Measurements from ENCODE around the gene TCERG1L. TPM values are rescaled to one million over a fixed set of nuclear protein-coding genes. Genes with fewer than 3 reads are reported as not detected.

Gene TCERG1L
- total and polyA plus RNA-seq, 4 donors, result 0.02 to 0.09 (median 0.08) TPM; not detected in 1

GRCh38 chr10:131113709-131114291, 197.7 kb downstream of the TCERG1L start:
- no peak for DNase-seq
- no peak for ATAC-seq (ENCODE audit: insufficient read depth, low FRiP score)
- Histone ChIP-seq H3K4me1 (ENCODE audit: control insufficient read depth in 5 of 5, insufficient read depth in 5 of 5, low read length in 5 of 5) (peaks cover 0 to 10% (median 0%) of the 10 kb centered on the region in 5 donors), H3K9ac (ENCODE audit: insufficient read depth in 1 of 2, low read length in 2 of 2) (no peak overlapping the region), H3K27me3 (ENCODE audit: control insufficient read depth in 3 of 3, insufficient read depth in 3 of 3, low read length in 2 of 3) (no peaks in the 10 kb centered on the region), H3K27ac (ENCODE audit: low read depth in 1 of 2, low read length in 1 of 2) (no peak overlapping the region), H3K36me3 (ENCODE audit: control insufficient read depth in 4 of 4, insufficient read depth in 4 of 4, low read length in 4 of 4) (no peaks in the 10 kb centered on the region), H3K9me3 (ENCODE audit: control insufficient read depth in 4 of 4, insufficient read depth in 3 of 4, low read length in 3 of 4) (peaks cover 0 to 5% (median 0%) of the 10 kb centered on the region in 4 donors), H3K4me3 (no peak overlapping the region)
- 77 to 81% methylated on average over 6 of the region's 6 CpGs for WGBS, 2 donors
- TF ChIP-seq CTCF (IDR thresholded peaks at IDR 0.05; ENCODE audit: control extremely low read depth, extremely low read depth), result no peak

- peaks cover 0 to 11% (median 0%) of the 10 kb centered on the region in 4 donors for H3K9me3 ChIP-seq (ENCODE audit: control insufficient read depth in 4 of 4, insufficient read depth in 3 of 4, low read length in 3 of 4)
- H3K4me1 ChIP-seq (ENCODE audit: control insufficient read depth in 5 of 5, insufficient read depth in 5 of 5, low read length in 5 of 5), result peaks cover 0 to 13% (median 0%) of the 10 kb centered on the region in 5 donors
- no peak for ATAC-seq (ENCODE audit: insufficient read depth, low FRiP score)
- no peak overlapping the region for H3K27ac ChIP-seq (ENCODE audit: low read depth in 1 of 2, low read length in 1 of 2)
- H3K27me3 ChIP-seq (ENCODE audit: control insufficient read depth in 3 of 3, insufficient read depth in 3 of 3, low read length in 2 of 3), result no peaks in the 10 kb centered on the region
- H3K9ac ChIP-seq (ENCODE audit: insufficient read depth in 1 of 2, low read length in 2 of 2), result no peak overlapping the region
- DNase-seq, result no peak
- no peak overlapping the region for H3K4me3 ChIP-seq
- no peaks in the 10 kb centered on the region for H3K36me3 ChIP-seq (ENCODE audit: control insufficient read depth in 4 of 4, insufficient read depth in 4 of 4, low read length in 4 of 4)
- no peak for TF ChIP-seq CTCF (IDR thresholded peaks at IDR 0.05; ENCODE audit: control extremely low read depth, extremely low read depth)
- WGBS, 2 donors, result 94 to 96% methylated on average over 9 of the region's 9 CpGs
These were observed 198.4 kb downstream of the TCERG1L start for GRCh38 chr10:131113165-131113564.

- Histone ChIP-seq H3K4me1 (ENCODE audit: control insufficient read depth in 5 of 5, insufficient read depth in 5 of 5, low read length in 5 of 5) (peaks cover 0 to 13% (median 0%) of the 10 kb centered on the region in 5 donors), H3K4me3 (no peak overlapping the region), H3K27ac (ENCODE audit: low read depth in 1 of 2, low read length in 1 of 2) (no peak overlapping the region), H3K9me3 (ENCODE audit: control insufficient read depth in 4 of 4, insufficient read depth in 3 of 4, low read length in 3 of 4) (peaks cover 0 to 16% (median 0%) of the 10 kb centered on the region in 4 donors), H3K27me3 (ENCODE audit: control insufficient read depth in 3 of 3, insufficient read depth in 3 of 3, low read length in 2 of 3) (no peaks in the 10 kb centered on the region), H3K9ac (ENCODE audit: insufficient read depth in 1 of 2, low read length in 2 of 2) (no peak overlapping the region), H3K36me3 (ENCODE audit: control insufficient read depth in 4 of 4, insufficient read depth in 4 of 4, low read length in 4 of 4) (no peaks in the 10 kb centered on the region)
- no peak for TF ChIP-seq CTCF (IDR thresholded peaks at IDR 0.05; ENCODE audit: control extremely low read depth, extremely low read depth)
- DNase-seq (no peak), ATAC-seq (ENCODE audit: insufficient read depth, low FRiP score) (no peak)
- WGBS, 2 donors, result 91 to 95% methylated on average over 18 of the region's 18 CpGs
These were observed 198.8 kb downstream of the TCERG1L start for GRCh38 chr10:131112691-131113090.

All from lung (tissue), 12 donors.